ENCODE measurements around the gene PHOX2A.

PHOX2A gene

GRCh38 chr11:72257570-72257969 is 13.6 kb upstream of the PHOX2A start:
- H3K9me3 ChIP-seq, result no peaks in the 10 kb centered on the region
- no peak overlapping the region for H3K27ac ChIP-seq
- peaks cover 84% of the 10 kb centered on the region for H3K27me3 ChIP-seq

GRCh38 chr11:72254299-72254993 is 10.5 kb upstream of the PHOX2A start:
- no peak for TF ChIP-seq CTCF (IDR thresholded peaks at IDR 0.05)
- Histone ChIP-seq H3K4me1 (ENCODE audit: control insufficient read depth in 1 of 2, insufficient read depth in 1 of 2, low read depth in 1 of 2, low read length in 1 of 2) (no peaks in the 10 kb centered on the region), H3K27me3 (peaks cover 88% of the 10 kb centered on the region)

More at GRCh38 chr11:72257570-72257969, 13.6 kb upstream of the PHOX2A start:
- no peak for TF ChIP-seq CTCF (IDR thresholded peaks at IDR 0.05)
- no peaks in the 10 kb centered on the region for H3K4me1 ChIP-seq (ENCODE audit: control insufficient read depth in 1 of 2, insufficient read depth in 1 of 2, low read depth in 1 of 2, low read length in 1 of 2)
- no peaks in the 10 kb centered on the region for H3K36me3 ChIP-seq
- no peak overlapping the region for H3K4me3 ChIP-seq (ENCODE audit: low read depth in 1 of 2, low read length in 1 of 2)

GRCh38 chr11:72253392-72253791 is 9.4 kb upstream of the PHOX2A start:
- Histone ChIP-seq H3K9me3 (no peaks in the 10 kb centered on the region), H3K4me1 (ENCODE audit: control insufficient read depth in 1 of 2, insufficient read depth in 1 of 2, low read depth in 1 of 2, low read length in 1 of 2) (no peaks in the 10 kb centered on the region), H3K27ac (no peak overlapping the region), H3K4me3 (ENCODE audit: low read depth in 1 of 2, low read length in 1 of 2) (no peak overlapping the region), H3K36me3 (no peaks in the 10 kb centered on the region), H3K27me3 (peaks cover 91% of the 10 kb centered on the region)
- TF ChIP-seq CTCF (IDR thresholded peaks at IDR 0.05), result no peak

More at GRCh38 chr11:72254299-72254993, 10.5 kb upstream of the PHOX2A start:
- Histone ChIP-seq H3K9me3 (no peaks in the 10 kb centered on the region), H3K36me3 (no peaks in the 10 kb centered on the region), H3K4me3 (ENCODE audit: low read depth in 1 of 2, low read length in 1 of 2) (no peak overlapping the region), H3K27ac (no peak overlapping the region)

- Histone ChIP-seq H3K4me3 (ENCODE audit: low read depth in 1 of 2, low read length in 1 of 2) (no peak overlapping the region), H3K27me3 (peaks cover 94% of the 10 kb centered on the region), H3K9me3 (no peaks in the 10 kb centered on the region), H3K4me1 (ENCODE audit: control insufficient read depth in 1 of 2, insufficient read depth in 1 of 2, low read depth in 1 of 2, low read length in 1 of 2) (no peaks in the 10 kb centered on the region), H3K27ac (no peak overlapping the region), H3K36me3 (no peaks in the 10 kb centered on the region)
- TF ChIP-seq CTCF (IDR thresholded peaks at IDR 0.05), result no peak
Measured at GRCh38 chr11:72251614-72252013, 7.6 kb upstream of the PHOX2A start.

GRCh38 chr11:72250661-72251464 is 6.9 kb upstream of the PHOX2A start:
- peaks cover 94% of the 10 kb centered on the region for H3K27me3 ChIP-seq

More at GRCh38 chr11:72250661-72251464, 6.9 kb upstream of the PHOX2A start:
- no peak overlapping the region for H3K27ac ChIP-seq
- H3K9me3 ChIP-seq, result no peaks in the 10 kb centered on the region
- no peak overlapping the region for H3K4me3 ChIP-seq (ENCODE audit: low read depth in 1 of 2, low read length in 1 of 2)
- no peak for TF ChIP-seq CTCF (IDR thresholded peaks at IDR 0.05)
- H3K4me1 ChIP-seq (ENCODE audit: control insufficient read depth in 1 of 2, insufficient read depth in 1 of 2, low read depth in 1 of 2, low read length in 1 of 2), result no peaks in the 10 kb centered on the region
- H3K36me3 ChIP-seq, result no peaks in the 10 kb centered on the region

All from neutrophil (primary cell).